Prostate gland (tissue), 2 donors: ENCODE measurements around the gene ZBTB49. TPM values are rescaled to one million over a fixed set of nuclear protein-coding genes. Genes with fewer than 3 reads are reported as not detected.

Experiments
- DNase-seq: peaks from one replicate; pipeline ENCODE4 v3.0.0-alpha.2; 2019; ENCODE audit warnings: low spot score
- H3K27ac ChIP-seq, 2 donors: fragments of 200-600 bp; sonication (generic); 2 replicates each; pipeline ENCODE4 v1.5.1; 2017 to 2019
- H3K27me3 ChIP-seq: fragments of 200-600 bp; sonication (generic); replicated peaks from 2 replicates; pipeline ENCODE4 v1.5.1; 2019; ENCODE audit not compliant: insufficient read depth
- H3K36me3 ChIP-seq, 2 donors: fragments of 200-600 bp; sonication (generic); 1 replicate in 1 of 2; 2 replicates in 1 of 2; pipeline versions ENCODE4 v1.5.1 to v1.8.1; 2017 to 2019
- H3K4me1 ChIP-seq: fragments of 200-600 bp; sonication (generic); replicated peaks from 2 replicates; pipeline ENCODE4 v1.5.1; 2019
- H3K4me3 ChIP-seq, 2 donors: fragments of 200-600 bp; sonication (generic); 2 replicates each; pipeline ENCODE4 v1.5.1; 2017 to 2019
- H3K9me3 ChIP-seq: fragments of 200-600 bp; sonication (generic); 2 replicates; pipeline ENCODE4 v1.5.1; 2017
- CTCF ChIP-seq, 4 experiments: fragments of 200-600 bp in 2 of 4; fragments of 450-650 bp in 2 of 4; sonication (generic) in 2 of 4; IDR thresholded peaks; 1 replicate in 3 of 4; 2 replicates in 1 of 4; pipeline ENCODE4 v1.5.1; 2016 to 2019; ENCODE audit warnings: antibody characterized with exemption in 4 of 4, mild to moderate bottlenecking in 2 of 4, moderate library complexity in 2 of 4
- POLR2A ChIP-seq: fragments of 450-650 bp; IDR thresholded peaks from one replicate; pipeline ENCODE4 v1.6.1; 2016; ENCODE audit warnings: antibody characterized with exemption, mild to moderate bottlenecking
- POLR2AphosphoS5 ChIP-seq: sonication (generic); formaldehyde crosslinking; IDR thresholded peaks from one replicate; pipeline ENCODE4 v1.6.1; 2017; ENCODE audit warnings: antibody characterized with exemption
- WGBS: methylation state at CpG from one replicate; pipeline ENCODE4 v1.1.5; 2018; 5-methylcytosine and 5-hydroxymethylcytosine counted together
- intact Hi-C: fragments of 100-400 bp; cut with DNase I; formaldehyde crosslinking; loops from one replicate; pipeline ENCODE4 v1.14.2; 2022
- total RNA-seq, 2 donors: library from RNA; depleted of rRNA; stranded (reverse); fragments of >200 nt; gene quantifications; one replicate each; pipeline ENCODE4 v1.1.0, GENCODE V29; 2016

Gene ZBTB49
- total RNA-seq, 2 donors from 2014 or later, result 5.1 to 10.3 TPM

GRCh38 chr4:4361883-4362282 lies 71.8 kb downstream of the ZBTB49 start:
- Histone ChIP-seq H3K4me1 (no peaks in the 10 kb centered on the region), H3K36me3 (no peaks in the 10 kb centered on the region), H3K27ac (no peak overlapping the region), H3K9me3 (no peaks in the 10 kb centered on the region), H3K4me3 (no peak overlapping the region), H3K27me3 (no peaks in the 10 kb centered on the region)
- 82% methylated on average over 8 of the region's 8 CpGs for WGBS
- intact Hi-C loops, result no loop called here
- TF ChIP-seq CTCF (IDR thresholded peaks at IDR 0.05) (no peak), POLR2AphosphoS5 (no peak), POLR2A (no peak)
- no peak for DNase-seq

- H3K4me1 ChIP-seq, result no peaks in the 10 kb centered on the region
- no peak overlapping the region for H3K27ac ChIP-seq
- H3K27me3 ChIP-seq, result no peaks in the 10 kb centered on the region
- intact Hi-C loops, result no loop called here
- H3K36me3 ChIP-seq, result no peaks in the 10 kb centered on the region
- DNase-seq, result no peak
- no peaks in the 10 kb centered on the region for H3K9me3 ChIP-seq
- no peak overlapping the region for H3K4me3 ChIP-seq
- TF ChIP-seq POLR2A (no peak), CTCF (IDR thresholded peaks at IDR 0.05) (no peak), POLR2AphosphoS5 (no peak)
- WGBS, result 82% methylated on average over 16 of the region's 16 CpGs
Measured at GRCh38 chr4:4362991-4363697, 73.1 kb downstream of the ZBTB49 start.

- H3K27me3 ChIP-seq, result no peaks in the 10 kb centered on the region
- TF ChIP-seq POLR2A (no peak), POLR2AphosphoS5 (no peak), CTCF (IDR thresholded peaks at IDR 0.05) (no peak)
- WGBS, result 69% methylated on average over 3 of the region's 3 CpGs
- intact Hi-C loops, result no loop called here
- no peak for DNase-seq
- H3K9me3 ChIP-seq, result no peaks in the 10 kb centered on the region
- H3K27ac ChIP-seq, result no peak overlapping the region
- no peaks in the 10 kb centered on the region for H3K36me3 ChIP-seq
- H3K4me3 ChIP-seq, result no peak overlapping the region
- no peaks in the 10 kb centered on the region for H3K4me1 ChIP-seq
Measured at GRCh38 chr4:4364061-4364460, 74.0 kb downstream of the ZBTB49 start.

- TF ChIP-seq POLR2AphosphoS5, result no peak
- TF ChIP-seq CTCF (IDR thresholded peaks at IDR 0.05), result no peak
- TF ChIP-seq POLR2A, result no peak
- Histone ChIP-seq H3K36me3 (no peaks in the 10 kb centered on the region), H3K4me3 (no peak overlapping the region), H3K4me1 (no peaks in the 10 kb centered on the region), H3K27me3 (no peaks in the 10 kb centered on the region), H3K27ac (no peak overlapping the region), H3K9me3 (no peaks in the 10 kb centered on the region)
- 70% methylated on average over 9 of the region's 9 CpGs for WGBS
- intact Hi-C loops, result no loop called here
- no peak for DNase-seq
Measured at GRCh38 chr4:4364486-4365208, 74.6 kb downstream of the ZBTB49 start.
